Measurements from ENCODE around the gene STAP2. TPM values are rescaled to one million over a fixed set of nuclear protein-coding genes. Genes with fewer than 3 reads are reported as not detected.
"Not testable (repeated sequence)": the region's sequence is repeated elsewhere in the genome, so short reads cannot be mapped to it uniquely, and the experiment has no call there.

Gene STAP2
- total RNA-seq, 1 donor = 9.9 TPM

DNA sequence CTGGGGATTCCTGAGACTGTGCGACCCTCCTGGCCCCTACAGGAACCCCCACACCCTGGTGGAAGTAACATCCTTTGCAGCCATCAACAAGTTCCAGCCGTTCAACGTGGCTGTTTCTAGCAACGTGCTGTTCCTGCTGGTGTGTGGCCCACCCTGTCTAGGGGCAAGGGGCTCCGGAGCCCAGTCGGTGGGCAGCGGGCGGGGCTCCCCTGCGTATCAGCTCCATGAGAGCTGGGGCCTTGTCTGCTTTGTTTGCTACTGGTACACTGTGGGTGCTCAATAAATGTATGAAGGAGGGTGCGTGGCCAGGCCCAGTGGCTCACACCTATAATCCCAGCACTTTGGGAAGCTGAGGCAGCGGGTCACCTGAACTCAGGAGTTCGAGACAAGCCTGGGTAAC, 15.7 kb upstream of the STAP2 start:
- no peak for DNase-seq (ENCODE audit: low read depth)
- no peak for TF ChIP-seq CTCF (IDR thresholded peaks at IDR 0.05; ENCODE audit: insufficient read depth, low read depth, low read length)
- no peak overlapping the region for H3K4me3 ChIP-seq (ENCODE audit: low read depth, low read length)

DNA sequence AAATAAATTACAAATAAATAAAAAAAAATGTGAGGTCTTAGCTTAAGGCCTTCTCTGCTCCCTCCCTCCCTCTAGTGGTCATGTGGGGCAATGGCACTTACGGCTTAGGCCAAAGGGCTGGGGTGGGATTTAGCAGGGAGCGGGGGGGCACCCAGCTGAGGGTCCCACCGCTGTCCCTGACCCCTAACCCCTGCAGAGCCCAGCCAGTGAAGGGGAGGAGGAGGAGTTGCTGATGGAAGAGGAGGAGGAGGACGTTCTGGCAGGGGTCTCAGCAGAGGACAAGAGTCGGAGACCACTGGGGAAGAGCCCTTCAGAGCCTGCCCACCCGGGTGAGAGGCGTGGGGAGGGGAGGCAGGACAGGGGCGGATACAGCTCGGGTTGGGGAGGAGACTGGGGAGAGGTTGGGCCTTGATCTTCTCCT, 14.1 kb upstream of the STAP2 start:
- peak; percentile 73 for DNase-seq (ENCODE audit: low read depth)
- TF ChIP-seq CTCF (IDR thresholded peaks at IDR 0.05; ENCODE audit: insufficient read depth, low read depth, low read length) = peak; percentile 91
- H3K4me3 ChIP-seq (ENCODE audit: low read depth, low read length) = no peak overlapping the region

DNA sequence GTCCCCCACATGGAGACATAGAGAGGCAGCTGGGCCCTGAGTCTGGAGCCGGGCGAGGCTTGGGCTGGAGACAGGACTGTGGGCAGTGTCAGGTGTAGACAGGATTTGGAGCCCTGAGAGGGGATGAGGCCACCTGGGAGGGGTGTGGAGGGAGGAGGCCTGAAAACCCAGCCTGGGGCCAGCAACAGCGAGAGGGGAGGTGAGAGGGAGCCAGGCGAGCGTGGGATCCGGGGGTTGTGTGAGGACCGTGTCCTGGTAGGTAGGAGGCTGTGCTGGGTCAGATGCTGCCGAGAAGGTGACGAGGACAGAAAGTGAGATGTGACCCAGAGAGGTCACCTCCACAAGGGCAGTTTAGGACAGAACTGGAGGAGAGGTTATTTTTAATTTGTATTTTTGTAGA, 12.1 kb upstream of the STAP2 start:
- TF ChIP-seq CTCF (IDR thresholded peaks at IDR 0.05; ENCODE audit: insufficient read depth, low read depth, low read length) = no peak
- no peak for DNase-seq (ENCODE audit: low read depth)
- no peak overlapping the region for H3K4me3 ChIP-seq (ENCODE audit: low read depth, low read length)

GRCh38 chr19:4350111-4350510, 11.5 kb upstream of the STAP2 start:
- TF ChIP-seq CTCF (IDR thresholded peaks at IDR 0.05; ENCODE audit: insufficient read depth, low read depth, low read length) = no peak
- DNase-seq (ENCODE audit: low read depth) = no peak

DNA sequence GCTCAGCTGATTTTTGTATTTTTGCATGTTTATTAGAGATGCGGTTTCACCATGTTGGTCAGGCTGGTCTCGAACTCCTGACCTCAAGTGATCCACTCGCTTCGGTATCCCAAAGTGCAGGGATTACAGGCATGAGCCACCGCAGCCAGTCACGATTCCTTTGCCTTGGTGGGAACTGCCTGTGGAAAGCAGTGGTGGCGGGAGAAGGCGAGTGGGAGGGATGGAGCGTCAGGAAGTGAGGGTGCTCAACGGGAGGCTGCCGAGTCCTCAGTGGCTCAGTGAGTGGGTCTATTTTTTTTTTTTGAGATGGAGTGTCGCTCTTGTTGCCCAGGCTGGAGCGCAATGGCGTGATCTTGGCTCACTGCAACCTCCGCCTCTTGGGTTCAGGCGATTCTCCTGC, 10.6 kb upstream of the STAP2 start:
- not testable (repeated sequence) for DNase-seq (ENCODE audit: low read depth); H3K4me3 ChIP-seq (ENCODE audit: low read depth, low read length)

More at GRCh38 chr19:4350111-4350510, 11.5 kb upstream of the STAP2 start:
- no peak overlapping the region for H3K4me3 ChIP-seq (ENCODE audit: low read depth, low read length)

- peak; percentile 81 for DNase-seq (ENCODE audit: low read depth)
- no peak for TF ChIP-seq CTCF (IDR thresholded peaks at IDR 0.05; ENCODE audit: insufficient read depth, low read depth, low read length)
- H3K4me3 ChIP-seq (ENCODE audit: low read depth, low read length) = no peak overlapping the region
These were observed 8.9 kb upstream of the STAP2 start for GRCh38 chr19:4347521-4347920.

DNA sequence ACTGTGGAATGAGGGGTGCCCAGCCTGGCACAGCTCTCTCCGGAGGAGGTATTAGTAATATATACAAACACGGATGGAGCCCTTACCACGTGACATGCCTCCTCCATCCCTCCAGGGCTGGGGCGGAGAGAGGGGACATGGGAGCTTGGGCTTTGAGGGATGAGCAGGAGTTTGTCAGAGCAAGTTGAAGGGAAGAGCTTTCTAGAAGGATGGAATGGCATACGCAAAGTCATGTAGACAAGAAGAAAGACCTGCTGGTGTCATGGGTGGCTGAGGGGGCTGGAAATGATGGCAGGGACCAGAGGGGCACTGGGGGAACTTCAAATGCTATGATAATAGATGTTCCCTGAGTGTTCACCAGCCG, 7.4 kb upstream of the STAP2 start:
- no peak overlapping the region for H3K4me3 ChIP-seq (ENCODE audit: low read depth, low read length)
- DNase-seq (ENCODE audit: low read depth) = no peak
- no peak for TF ChIP-seq CTCF (IDR thresholded peaks at IDR 0.05; ENCODE audit: insufficient read depth, low read depth, low read length)
